H1 (cell line): ENCODE results near the gene SYMPK.

ENCODE experiments used
- CBX5 ChIP-seq: fragments of 300-800, 300-1000 bp; sonication (generic); IDR thresholded peaks from 2 replicates; pipeline ENCODE4 v1.7.1; 2016; ENCODE audit warnings: antibody characterized with exemption, low read length, low read depth
- CTCF ChIP-seq, 3 experiments: IDR thresholded peaks; 1 replicate in 2 of 3; 2 replicates in 1 of 3; pipeline versions ENCODE4 v1.5.1 to v1.6.1; 2011; ENCODE audit warnings: low read length in 3 of 3, mild to moderate bottlenecking in 3 of 3, inconsistent platforms in 2 of 3, low read depth in 1 of 3, moderate library complexity in 1 of 3; ENCODE audit not compliant: insufficient read depth in 1 of 3; ENCODE audit errors: control extremely low read depth in 1 of 3
- EGR1 ChIP-seq: IDR thresholded peaks from 2 replicates; pipeline ENCODE4 v1.6.1; 2011; ENCODE audit warnings: low read depth, low read length, borderline replicate concordance
- GTF2F1 ChIP-seq: IDR thresholded peaks from 2 replicates; pipeline ENCODE4 v1.6.1; 2012; ENCODE audit warnings: low read depth, low read length, improper control_type of control experiment, borderline replicate concordance
- JUN ChIP-seq: IDR thresholded peaks from 2 replicates; pipeline ENCODE4 v1.6.1; 2011; ENCODE audit warnings: low read depth, mild to moderate bottlenecking, improper control_type of control experiment, low read length
- RFX5 ChIP-seq: IDR thresholded peaks from 2 replicates; pipeline ENCODE4 v1.6.1; 2011; ENCODE audit warnings: low read depth, low read length, improper control_type of control experiment, borderline replicate concordance
- SIN3A ChIP-seq, 2 experiments: IDR thresholded peaks in 1 of 2; conservative IDR thresholded peaks in 1 of 2; 2 replicates each; pipeline ENCODE4 v1.6.1; 2011 to 2012; ENCODE audit warnings: low read length in 2 of 2, improper control_type of control experiment in 1 of 2, low read depth in 1 of 2, mild to moderate bottlenecking in 1 of 2
- ZNF274 ChIP-seq: IDR thresholded peaks from 2 replicates; pipeline ENCODE4 v1.7.0; 2012; ENCODE audit warnings: low read length, borderline replicate concordance; ENCODE audit errors: extremely low read depth
- TF ChIP-seq, protein P1 (sequence below): IDR thresholded peaks from 2 replicates; pipeline ENCODE4 v1.6.1; 2011; ENCODE audit warnings: low read length, improper control_type of control experiment

GRCh38 chr19:45785097-45785496, 77.8 kb downstream of the SYMPK start:
- TF ChIP-seq ZNF274 (no peak), CTCF (IDR thresholded peaks at IDR 0.05; ENCODE audit: control extremely low read depth in 1 of 3, insufficient read depth in 1 of 3, low read depth in 1 of 3, low read length in 3 of 3) (no peak), GTF2F1 (no peak), JUN (no peak), RFX5 (no peak), CBX5 (no peak), EGR1 (no peak), SIN3A (conservative IDR thresholded peaks at IDR 0.05 in 1 of 2, IDR thresholded peaks at IDR 0.05 in 1 of 2; ENCODE audit: low read depth in 1 of 2, low read length in 2 of 2) (no peak)
- TF ChIP-seq, protein P1, sequence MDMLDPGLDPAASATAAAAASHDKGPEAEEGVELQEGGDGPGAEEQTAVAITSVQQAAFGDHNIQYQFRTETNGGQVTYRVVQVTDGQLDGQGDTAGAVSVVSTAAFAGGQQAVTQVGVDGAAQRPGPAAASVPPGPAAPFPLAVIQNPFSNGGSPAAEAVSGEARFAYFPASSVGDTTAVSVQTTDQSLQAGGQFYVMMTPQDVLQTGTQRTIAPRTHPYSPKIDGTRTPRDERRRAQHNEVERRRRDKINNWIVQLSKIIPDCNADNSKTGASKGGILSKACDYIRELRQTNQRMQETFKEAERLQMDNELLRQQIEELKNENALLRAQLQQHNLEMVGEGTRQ: no peak
